Omental fat pad (tissue), 4 donors: ENCODE measurements around the gene OR5K2. TPM values are rescaled to one million over a fixed set of nuclear protein-coding genes. Genes with fewer than 3 reads are reported as not detected.

Experiments used
- ATAC-seq: fragments of 150-250 bp; one replicate; pipeline ENCODE4 v1.9.1; 2016; ENCODE audit warnings: mild to moderate bottlenecking, moderate library complexity; ENCODE audit not compliant: low FRiP score
- DNase-seq: peaks from one replicate; pipeline ENCODE4 v3.0.0-alpha.2; 2019; ENCODE audit warnings: low spot score
- total RNA-seq, 4 donors: library from RNA; depleted of rRNA; stranded (reverse); fragments of >200 nt; gene quantifications; one replicate each; pipeline ENCODE4 v1.1.0, GENCODE V29; 2016
- TF ChIP-seq, protein P1 (sequence below), 3 donors: fragments of 450-650 bp; IDR thresholded peaks; one replicate each; pipeline ENCODE4 v1.5.1; 2016 to 2017; ENCODE audit warnings: antibody characterized with exemption in 3 of 3, mild to moderate bottlenecking in 3 of 3, moderate library complexity in 2 of 3

OR5K2 gene
- total RNA-seq, 4 donors from 2014 or later, result not detected

- TF ChIP-seq, protein P1, sequence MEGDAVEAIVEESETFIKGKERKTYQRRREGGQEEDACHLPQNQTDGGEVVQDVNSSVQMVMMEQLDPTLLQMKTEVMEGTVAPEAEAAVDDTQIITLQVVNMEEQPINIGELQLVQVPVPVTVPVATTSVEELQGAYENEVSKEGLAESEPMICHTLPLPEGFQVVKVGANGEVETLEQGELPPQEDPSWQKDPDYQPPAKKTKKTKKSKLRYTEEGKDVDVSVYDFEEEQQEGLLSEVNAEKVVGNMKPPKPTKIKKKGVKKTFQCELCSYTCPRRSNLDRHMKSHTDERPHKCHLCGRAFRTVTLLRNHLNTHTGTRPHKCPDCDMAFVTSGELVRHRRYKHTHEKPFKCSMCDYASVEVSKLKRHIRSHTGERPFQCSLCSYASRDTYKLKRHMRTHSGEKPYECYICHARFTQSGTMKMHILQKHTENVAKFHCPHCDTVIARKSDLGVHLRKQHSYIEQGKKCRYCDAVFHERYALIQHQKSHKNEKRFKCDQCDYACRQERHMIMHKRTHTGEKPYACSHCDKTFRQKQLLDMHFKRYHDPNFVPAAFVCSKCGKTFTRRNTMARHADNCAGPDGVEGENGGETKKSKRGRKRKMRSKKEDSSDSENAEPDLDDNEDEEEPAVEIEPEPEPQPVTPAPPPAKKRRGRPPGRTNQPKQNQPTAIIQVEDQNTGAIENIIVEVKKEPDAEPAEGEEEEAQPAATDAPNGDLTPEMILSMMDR (IDR thresholded peaks at IDR 0.05), result no peak
- DNase-seq (no peak), ATAC-seq (no peak)
Observed at GRCh38 chr3:98530676-98531075, 33.2 kb downstream of the OR5K2 start.

DNA sequence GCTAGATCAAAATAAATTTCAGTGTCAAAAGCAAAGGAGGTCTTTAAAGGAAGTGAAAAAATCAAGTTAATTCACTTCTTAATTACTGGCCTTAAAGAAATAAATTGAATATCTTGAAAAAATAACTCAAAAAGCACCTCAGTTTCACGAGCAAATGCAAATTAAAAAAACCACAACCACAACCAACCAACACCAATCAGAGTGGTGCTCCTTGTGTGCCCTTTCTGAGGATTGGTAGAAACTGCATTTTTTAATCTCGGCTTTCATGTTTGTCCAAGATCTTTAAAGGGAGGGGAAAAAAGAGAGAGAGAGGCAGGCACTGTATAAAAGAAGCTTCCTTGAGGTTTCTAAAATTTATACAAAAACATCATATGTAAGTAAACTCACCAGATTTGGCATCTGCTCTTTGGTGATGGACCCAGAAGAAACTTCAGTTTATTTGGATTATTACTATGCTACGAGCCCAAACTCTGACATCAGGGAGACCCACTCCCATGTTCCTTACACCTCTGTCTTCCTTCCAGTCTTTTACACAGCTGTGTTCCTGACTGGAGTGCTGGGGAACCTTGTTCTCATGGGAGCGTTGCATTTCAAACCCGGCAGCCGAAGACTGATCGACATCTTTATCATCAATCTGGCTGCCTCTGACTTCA lies 34.3 kb downstream of the OR5K2 start, which contains the start of gene GPR15:
Gene GPR15 (plus strand): TSS at position 357 of the 653 bp plus-strand sequence. CDS start 56 bp downstream, at position 413.
- TF ChIP-seq, protein P1 (IDR thresholded peaks at IDR 0.05), result no peak
- DNase-seq (no peak), ATAC-seq (no peak)

- DNase-seq, result no peak
- no peak for ATAC-seq
- TF ChIP-seq, protein P1 (IDR thresholded peaks at IDR 0.05), result no peak
Observed at GRCh38 chr3:98532275-98532637, 34.8 kb downstream of the OR5K2 start.

DNA sequence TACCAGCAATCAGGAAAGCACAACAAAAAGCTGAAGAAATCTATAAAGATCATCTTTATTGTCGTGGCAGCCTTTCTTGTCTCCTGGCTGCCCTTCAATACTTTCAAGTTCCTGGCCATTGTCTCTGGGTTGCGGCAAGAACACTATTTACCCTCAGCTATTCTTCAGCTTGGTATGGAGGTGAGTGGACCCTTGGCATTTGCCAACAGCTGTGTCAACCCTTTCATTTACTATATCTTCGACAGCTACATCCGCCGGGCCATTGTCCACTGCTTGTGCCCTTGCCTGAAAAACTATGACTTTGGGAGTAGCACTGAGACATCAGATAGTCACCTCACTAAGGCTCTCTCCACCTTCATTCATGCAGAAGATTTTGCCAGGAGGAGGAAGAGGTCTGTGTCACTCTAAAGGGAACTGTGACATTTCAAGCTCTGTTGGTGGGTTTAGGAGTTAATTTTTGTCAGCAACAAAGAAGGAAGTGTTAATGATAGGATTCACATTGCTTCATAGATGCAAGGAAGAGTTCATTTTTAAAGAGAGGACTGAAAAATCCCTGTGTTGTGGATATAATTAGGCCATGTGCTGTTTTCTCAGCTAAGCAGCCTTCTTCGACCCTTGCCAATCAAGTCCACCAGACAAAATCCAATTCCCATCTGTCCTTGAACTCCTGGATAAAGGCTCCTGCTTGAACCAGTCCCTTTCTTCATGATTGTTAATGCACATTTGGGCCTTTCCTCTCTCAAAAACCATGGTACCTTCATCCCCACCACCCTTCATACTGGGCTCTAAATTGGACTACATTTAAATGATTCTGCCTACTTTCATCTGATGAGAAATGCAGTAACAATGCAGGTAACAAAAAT lies 35.5 kb downstream of the OR5K2 start:
- ATAC-seq, result no peak
- DNase-seq, result no peak
- TF ChIP-seq, protein P1 (IDR thresholded peaks at IDR 0.05), result no peak

- no peak for ATAC-seq
- no peak for DNase-seq
- TF ChIP-seq, protein P1 (IDR thresholded peaks at IDR 0.05), result no peak
Observed at GRCh38 chr3:98534168-98534567, 36.7 kb downstream of the OR5K2 start.

DNA sequence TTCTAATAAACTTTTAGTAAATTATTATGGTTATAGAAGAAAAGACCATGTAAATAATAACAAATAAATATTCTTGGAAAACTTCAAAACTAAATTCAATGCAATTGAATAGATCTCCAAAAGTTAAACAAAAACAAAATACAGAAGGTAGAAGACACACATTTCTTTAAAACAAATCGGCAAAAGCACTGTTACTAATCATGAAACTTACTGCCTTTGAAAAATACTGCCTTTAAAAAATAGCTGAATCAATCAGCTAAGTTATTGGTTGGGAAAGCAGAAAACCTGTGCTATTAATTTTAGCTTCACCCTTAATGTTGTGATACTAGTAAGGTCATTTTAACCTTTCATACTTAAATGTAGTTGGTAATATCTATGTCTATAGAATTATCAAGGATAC lies 37.3 kb downstream of the OR5K2 start:
- ATAC-seq (no peak), DNase-seq (no peak)
- TF ChIP-seq, protein P1 (IDR thresholded peaks at IDR 0.05), result no peak
